ENCODE measurements around the gene KIRREL1. TPM values are rescaled to one million over a fixed set of nuclear protein-coding genes. Genes with fewer than 3 reads are reported as not detected.

KIRREL1 gene
- total RNA-seq, 4 donors from 2014 or later: 8.2 to 18.3 (median 12.6) TPM

DNA sequence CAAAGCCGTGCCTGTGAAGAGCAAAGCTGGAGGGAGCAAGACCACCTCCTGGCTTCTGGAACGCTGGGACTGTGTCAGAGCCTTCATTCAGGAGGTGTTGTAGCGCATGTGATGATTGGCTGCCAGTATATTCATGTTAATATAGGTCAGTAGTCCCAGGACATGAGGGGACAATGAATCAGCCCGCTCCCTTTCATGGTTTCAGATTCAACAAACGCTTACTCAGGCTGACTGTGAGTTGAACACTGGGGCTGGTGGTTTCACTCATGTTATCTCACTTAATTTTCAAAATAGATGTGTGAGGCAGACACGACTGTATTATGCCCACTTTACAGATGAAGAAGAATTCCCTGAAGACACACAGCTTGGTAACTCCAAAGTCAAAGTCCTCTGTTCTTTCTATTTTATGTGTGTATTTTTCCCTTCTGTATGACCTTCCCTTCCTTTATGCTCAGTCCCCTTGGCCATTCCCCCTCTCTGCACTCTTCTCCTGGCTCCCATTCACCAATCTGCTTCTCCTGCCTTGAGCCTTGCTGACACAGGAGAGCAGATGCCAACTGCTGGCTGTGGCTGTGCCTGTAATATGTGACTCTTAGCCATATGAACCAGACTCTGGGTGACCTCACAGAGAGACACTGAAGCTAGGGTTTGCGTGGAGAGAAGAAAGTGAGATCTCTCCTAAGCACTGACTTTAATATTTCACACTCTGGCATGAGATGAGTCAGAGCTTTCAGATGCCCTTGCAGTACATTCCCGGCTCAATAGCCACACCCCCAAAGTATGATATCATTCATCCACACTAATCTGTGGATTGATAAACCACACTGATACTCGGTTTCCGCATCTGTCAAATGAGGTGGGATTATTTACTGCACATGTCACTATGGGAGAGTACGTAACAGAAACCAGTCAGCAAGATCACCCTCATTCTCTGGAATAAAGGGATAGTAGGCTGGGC, 31.4 kb upstream of the KIRREL1 start:
- intact Hi-C loops (cut with DNase I; ENCODE audit: low total_unique reads): loop anchor here (5.0 kb wide), 1 partner anchor 165 kb away; a partner anchor contains a TSS
- DNase-seq: no peak
- TF ChIP-seq, protein P1, sequence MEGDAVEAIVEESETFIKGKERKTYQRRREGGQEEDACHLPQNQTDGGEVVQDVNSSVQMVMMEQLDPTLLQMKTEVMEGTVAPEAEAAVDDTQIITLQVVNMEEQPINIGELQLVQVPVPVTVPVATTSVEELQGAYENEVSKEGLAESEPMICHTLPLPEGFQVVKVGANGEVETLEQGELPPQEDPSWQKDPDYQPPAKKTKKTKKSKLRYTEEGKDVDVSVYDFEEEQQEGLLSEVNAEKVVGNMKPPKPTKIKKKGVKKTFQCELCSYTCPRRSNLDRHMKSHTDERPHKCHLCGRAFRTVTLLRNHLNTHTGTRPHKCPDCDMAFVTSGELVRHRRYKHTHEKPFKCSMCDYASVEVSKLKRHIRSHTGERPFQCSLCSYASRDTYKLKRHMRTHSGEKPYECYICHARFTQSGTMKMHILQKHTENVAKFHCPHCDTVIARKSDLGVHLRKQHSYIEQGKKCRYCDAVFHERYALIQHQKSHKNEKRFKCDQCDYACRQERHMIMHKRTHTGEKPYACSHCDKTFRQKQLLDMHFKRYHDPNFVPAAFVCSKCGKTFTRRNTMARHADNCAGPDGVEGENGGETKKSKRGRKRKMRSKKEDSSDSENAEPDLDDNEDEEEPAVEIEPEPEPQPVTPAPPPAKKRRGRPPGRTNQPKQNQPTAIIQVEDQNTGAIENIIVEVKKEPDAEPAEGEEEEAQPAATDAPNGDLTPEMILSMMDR (IDR thresholded peaks at IDR 0.05): no peak
- TF ChIP-seq POLR2A (IDR thresholded peaks at IDR 0.05) (no peak), POLR2AphosphoS5 (IDR thresholded peaks at IDR 0.05) (no peak), EP300 (IDR thresholded peaks at IDR 0.05; ENCODE audit: low read depth) (no peak)
- Histone ChIP-seq H3K9me3 (no peaks in the 10 kb centered on the region), H3K4me3 (no peak overlapping the region), H3K36me3 (no peaks in the 10 kb centered on the region), H3K4me1 (peaks cover 5 to 17% (median 10%) of the 10 kb centered on the region in 4 donors), H3K27ac (no peak overlapping the region), H3K27me3 (peaks cover under 1% of the 10 kb centered on the region)
- in situ Hi-C loops (cut with MboI; ENCODE audit: low pct_ligation_motif_present in 1 of 4, low pct_unique_long_range_greater_than_20kb in 1 of 4, low sequenced_read_pairs in 3 of 4): loop anchor here in 3 of 4 donors (10.0 kb wide), 1 partner anchor 163 kb away; a partner anchor contains a TSS
- 34 to 53% methylated on average over 5 to 11 of the region's 11 CpGs for WGBS, 2 donors (ENCODE audit: low coverage in 1 of 2)

DNA sequence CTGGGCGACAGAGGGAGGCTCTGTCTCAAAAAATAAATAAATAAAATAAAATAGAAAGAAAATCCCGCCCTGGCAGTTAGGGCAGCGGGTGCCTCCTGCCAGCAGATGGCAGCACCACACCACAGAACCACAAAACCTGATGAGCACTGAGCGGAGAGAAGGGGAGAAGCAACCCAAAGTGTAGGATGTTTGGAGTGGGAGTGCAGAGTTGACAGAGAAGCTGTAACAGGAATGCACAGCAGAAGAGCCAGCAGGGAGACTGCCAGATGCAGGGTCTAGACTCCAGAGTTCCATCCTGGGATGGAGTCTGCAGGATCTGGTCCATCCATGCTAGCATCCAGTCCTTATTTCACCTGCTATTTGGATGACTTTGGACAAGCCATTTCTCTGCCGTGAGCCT, 29.7 kb upstream of the KIRREL1 start:
- intact Hi-C loops (cut with DNase I; ENCODE audit: low total_unique reads) (loop anchor here (5.0 kb wide), 1 partner anchor 164 kb away; a partner anchor contains a TSS), in situ Hi-C loops (cut with MboI; ENCODE audit: low pct_ligation_motif_present in 1 of 4, low pct_unique_long_range_greater_than_20kb in 1 of 4, low sequenced_read_pairs in 3 of 4) (loop anchor here in 3 of 4 donors (10.0 kb wide), 1 partner anchor 161 kb away; a partner anchor contains a TSS)
- Histone ChIP-seq H3K4me3 (no peak overlapping the region), H3K27ac (no peak overlapping the region), H3K27me3 (no peaks in the 10 kb centered on the region), H3K36me3 (no peaks in the 10 kb centered on the region), H3K4me1 (peaks cover 5 to 22% (median 15%) of the 10 kb centered on the region in 4 donors), H3K9me3 (no peaks in the 10 kb centered on the region)
- TF ChIP-seq POLR2A (IDR thresholded peaks at IDR 0.05) (no peak), POLR2AphosphoS5 (IDR thresholded peaks at IDR 0.05) (no peak), EP300 (IDR thresholded peaks at IDR 0.05; ENCODE audit: low read depth) (no peak)
- TF ChIP-seq, protein P1 (IDR thresholded peaks at IDR 0.05): peak; percentile 91 to 95 (median 93)
- peak; percentile 73 for DNase-seq
- WGBS, 2 donors (ENCODE audit: low coverage in 1 of 2): 0 to 9% methylated on average over 2 to 5 of the region's 5 CpGs

DNA sequence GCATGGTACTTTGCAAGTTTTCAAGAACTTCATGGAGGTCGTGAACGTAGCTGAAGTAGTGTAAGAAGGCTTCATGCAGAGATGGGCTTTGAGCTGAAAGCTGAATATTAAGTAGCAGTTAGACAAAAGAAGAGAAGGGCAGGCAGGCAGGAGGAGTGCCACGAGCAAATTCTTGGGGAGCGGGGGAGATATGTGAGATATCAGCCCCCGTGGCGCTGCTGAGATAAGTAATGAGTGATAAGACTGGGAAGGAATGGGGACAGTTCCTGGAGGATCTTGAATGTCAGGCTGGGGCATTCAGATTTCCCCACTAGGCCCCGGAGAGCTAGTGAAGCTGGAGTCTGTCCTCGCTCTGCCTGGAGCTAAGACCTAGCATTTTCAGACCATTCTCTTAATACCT, 27.9 kb upstream of the KIRREL1 start:
- no peak overlapping the region for H3K4me3 ChIP-seq
- intact Hi-C loops (cut with DNase I; ENCODE audit: low total_unique reads): no loop called here
- no peak for DNase-seq

More for the DNA sequence above, 27.9 kb upstream of the KIRREL1 start:
- no peaks in the 10 kb centered on the region for H3K9me3 ChIP-seq
- peak overlapping the region in 2 of 4 donors; percentile 30 to 41 for H3K27ac ChIP-seq
- no peaks in the 10 kb centered on the region for H3K36me3 ChIP-seq
- in situ Hi-C loops (cut with MboI; ENCODE audit: low pct_ligation_motif_present in 1 of 4, low pct_unique_long_range_greater_than_20kb in 1 of 4, low sequenced_read_pairs in 3 of 4): loop anchor here in 3 of 4 donors (10.0 kb wide), 1 partner anchor 159 kb away; a partner anchor contains a TSS
- TF ChIP-seq POLR2AphosphoS5 (IDR thresholded peaks at IDR 0.05) (no peak), POLR2A (IDR thresholded peaks at IDR 0.05) (no peak), EP300 (IDR thresholded peaks at IDR 0.05; ENCODE audit: low read depth) (no peak)
- TF ChIP-seq, protein P1 (IDR thresholded peaks at IDR 0.05): no peak
- WGBS, 2 donors (ENCODE audit: low coverage in 1 of 2): 63 to 64% methylated on average over 8 of the region's 8 CpGs
- no peaks in the 10 kb centered on the region for H3K27me3 ChIP-seq
- H3K4me1 ChIP-seq: peaks cover 5 to 38% (median 25%) of the 10 kb centered on the region in 4 donors

Measured in transverse colon (tissue), 4 donors.